ENCODE data around the gene MYH3.

DNA sequence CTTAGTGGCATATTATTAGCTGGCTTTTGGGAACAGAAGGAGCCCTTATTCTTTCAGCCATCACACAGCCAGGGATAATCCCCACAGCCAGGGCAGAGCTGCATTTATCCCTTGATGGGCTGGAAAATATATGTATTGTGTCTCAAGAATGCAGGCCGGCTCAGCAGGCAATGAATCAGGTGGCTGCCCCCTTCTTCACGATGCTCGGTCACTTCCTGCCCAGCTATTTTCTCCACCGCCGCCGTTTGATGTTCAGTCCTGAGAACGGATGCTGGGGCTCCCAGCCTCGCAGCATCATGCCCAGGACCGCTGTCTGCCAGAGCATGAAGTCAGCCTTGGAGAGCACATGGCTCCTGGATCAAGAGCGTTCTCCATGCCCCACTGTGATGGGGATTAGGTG is 4.3 kb upstream of the MYH3 start:
- TF ChIP-seq, protein P1, sequence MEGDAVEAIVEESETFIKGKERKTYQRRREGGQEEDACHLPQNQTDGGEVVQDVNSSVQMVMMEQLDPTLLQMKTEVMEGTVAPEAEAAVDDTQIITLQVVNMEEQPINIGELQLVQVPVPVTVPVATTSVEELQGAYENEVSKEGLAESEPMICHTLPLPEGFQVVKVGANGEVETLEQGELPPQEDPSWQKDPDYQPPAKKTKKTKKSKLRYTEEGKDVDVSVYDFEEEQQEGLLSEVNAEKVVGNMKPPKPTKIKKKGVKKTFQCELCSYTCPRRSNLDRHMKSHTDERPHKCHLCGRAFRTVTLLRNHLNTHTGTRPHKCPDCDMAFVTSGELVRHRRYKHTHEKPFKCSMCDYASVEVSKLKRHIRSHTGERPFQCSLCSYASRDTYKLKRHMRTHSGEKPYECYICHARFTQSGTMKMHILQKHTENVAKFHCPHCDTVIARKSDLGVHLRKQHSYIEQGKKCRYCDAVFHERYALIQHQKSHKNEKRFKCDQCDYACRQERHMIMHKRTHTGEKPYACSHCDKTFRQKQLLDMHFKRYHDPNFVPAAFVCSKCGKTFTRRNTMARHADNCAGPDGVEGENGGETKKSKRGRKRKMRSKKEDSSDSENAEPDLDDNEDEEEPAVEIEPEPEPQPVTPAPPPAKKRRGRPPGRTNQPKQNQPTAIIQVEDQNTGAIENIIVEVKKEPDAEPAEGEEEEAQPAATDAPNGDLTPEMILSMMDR (IDR thresholded peaks at IDR 0.05; ENCODE audit: poor library complexity, severe bottlenecking), result no peak
- TF ChIP-seq POLR2AphosphoS5 (IDR thresholded peaks at IDR 0.05) (no peak), MXI1 (conservative IDR thresholded peaks at IDR 0.05; ENCODE audit: poor library complexity, severe bottlenecking) (no peak)

All from neural cell (in vitro differentiated cells).